ENCODE data around the gene EPSTI1. TPM values are rescaled to one million over a fixed set of nuclear protein-coding genes. Genes with fewer than 3 reads are reported as not detected.

EPSTI1 gene, protein sequence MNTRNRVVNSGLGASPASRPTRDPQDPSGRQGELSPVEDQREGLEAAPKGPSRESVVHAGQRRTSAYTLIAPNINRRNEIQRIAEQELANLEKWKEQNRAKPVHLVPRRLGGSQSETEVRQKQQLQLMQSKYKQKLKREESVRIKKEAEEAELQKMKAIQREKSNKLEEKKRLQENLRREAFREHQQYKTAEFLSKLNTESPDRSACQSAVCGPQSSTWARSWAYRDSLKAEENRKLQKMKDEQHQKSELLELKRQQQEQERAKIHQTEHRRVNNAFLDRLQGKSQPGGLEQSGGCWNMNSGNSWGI
- 2.9 TPM in 2 replicates for total RNA-seq

DNA sequence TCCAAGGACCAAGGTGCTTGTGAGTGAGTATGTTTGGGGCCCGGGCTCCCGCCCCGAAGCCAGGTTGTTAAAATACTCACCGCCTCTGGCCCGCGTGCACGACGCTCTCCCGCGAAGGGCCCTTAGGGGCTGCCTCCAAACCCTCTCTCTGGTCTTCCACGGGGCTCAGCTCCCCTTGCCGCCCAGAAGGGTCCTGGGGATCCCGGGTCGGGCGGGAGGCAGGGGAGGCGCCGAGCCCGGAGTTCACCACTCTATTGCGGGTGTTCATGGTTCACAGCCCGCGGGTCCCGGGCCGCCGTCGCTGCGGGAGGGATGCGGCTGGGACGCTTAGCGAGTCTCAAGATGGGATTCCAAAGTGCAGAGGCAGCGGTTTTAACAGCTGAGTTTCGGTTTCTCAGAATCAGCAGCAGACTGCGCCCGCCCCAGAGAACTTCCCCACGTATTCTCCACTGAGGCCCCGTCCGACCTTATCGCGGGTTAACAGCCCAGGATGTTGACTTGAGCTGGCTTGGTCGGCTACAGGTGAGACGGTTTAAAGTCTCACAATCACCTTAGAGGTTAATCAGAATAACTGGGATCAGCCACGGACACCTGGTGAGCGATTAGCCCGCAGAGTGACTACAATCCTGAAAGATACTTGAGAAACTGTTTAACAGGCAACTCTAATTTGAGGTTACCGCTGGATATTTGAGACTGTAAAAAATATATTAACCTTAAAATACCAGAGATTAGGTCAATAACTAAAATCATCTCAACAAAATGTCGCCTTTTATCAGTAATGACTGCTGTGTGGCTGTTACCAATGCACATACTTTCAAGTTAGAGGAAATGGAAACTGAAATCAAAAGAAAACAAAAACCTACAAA, at the start of gene EPSTI1:
TSS of gene EPSTI1 (minus strand) at position 344 of the 866 bp plus-strand sequence. CDS start at position 268, 76 bp downstream.

DNA sequence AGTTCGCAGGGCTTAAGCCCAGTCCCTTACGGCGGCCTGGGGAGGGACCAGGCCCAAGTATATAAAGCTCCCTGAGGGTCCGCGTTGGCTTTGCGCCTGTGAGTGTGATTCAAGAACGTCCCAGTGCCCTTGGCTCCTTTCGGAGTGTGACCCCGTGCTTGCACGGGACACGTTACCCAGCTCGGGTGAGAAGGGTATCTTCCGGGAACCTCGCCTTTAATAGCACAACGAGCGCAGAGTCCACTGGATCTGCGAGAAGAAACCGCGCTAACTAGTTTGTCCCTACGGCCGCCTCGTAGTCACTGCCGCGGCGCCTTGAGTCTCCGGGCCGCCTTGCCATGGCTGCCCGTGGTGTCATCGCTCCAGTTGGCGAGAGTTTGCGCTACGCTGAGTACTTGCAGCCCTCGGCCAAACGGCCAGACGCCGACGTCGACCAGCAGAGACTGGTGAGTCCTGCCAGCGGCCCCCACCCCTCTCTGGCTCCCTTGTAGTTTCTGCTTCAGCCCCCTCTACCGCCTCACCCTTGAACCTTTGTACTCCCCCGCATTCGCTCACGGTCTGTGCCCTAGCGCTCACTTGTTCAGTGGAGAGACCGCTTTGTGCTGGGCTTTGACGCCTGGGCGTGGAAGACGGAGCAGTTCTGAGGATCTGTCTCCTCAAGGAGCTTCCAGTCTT, 31.4 kb upstream of the EPSTI1 start, which contains the start of gene DNAJC15:
TSS of gene DNAJC15 (plus strand) at position 298 of the 675 bp plus-strand sequence. CDS start at position 339, 41 bp downstream.

Other genes with a start within 250 kb of the EPSTI1 start
- not detected in 2 replicates for gene FAM216B, start 210.7 kb downstream of the EPSTI1 start, total RNA-seq
- gene DNAJC15, start 31.3 kb upstream of the EPSTI1 start, total RNA-seq: 13.6 and 16.5 TPM in 2 replicates